Measurements from ENCODE around the gene KIF2C. TPM values are rescaled to one million over a fixed set of nuclear protein-coding genes. Genes with fewer than 3 reads are reported as not detected.
A peak's percentile ranks its signal among the peaks of the same experiment; 100 is the strongest.

Gene KIF2C
- total RNA-seq (2012; rRNA removed) (40.5 and 45.0 TPM in 2 replicates), polyA plus RNA-seq (2012; rRNA removed) (30.7 and 31.6 TPM in 2 replicates), Bru-seq, nascent RNA (percentile 55 among the genes with signal in this experiment), BruChase-seq, experiment 1, labeled RNA remaining after a 6-hour chase (percentile 52 among the genes with signal in this experiment), BruChase-seq, experiment 2, labeled RNA remaining after a 2-hour chase (percentile 49 among the genes with signal in this experiment)
- 8.4 and 16.7 TPM in 2 replicates for polyA plus RNA-seq (2012; cell fraction: cytosol; rRNA removed)
- polyA plus RNA-seq (2012; cell fraction: nucleus; rRNA removed; ENCODE audit: low replicate concordance) = 20.0 and 30.2 TPM in 2 replicates
- long read RNA-seq, transcript KIF2C-202 (21 exons, 2,879 nt) = major isoform, 6 of 9 reads
- long read RNA-seq, partial matches to known transcripts = 2 of 9 reads
- long read RNA-seq, other reads (novel, unspliced or antisense) = 1 of 9 reads

- in situ Hi-C loops (cut with MboI; ENCODE audit: low sequenced_read_pairs) (no loop called here), dilution Hi-C loops (cut with HindIII; ENCODE audit: low sequenced_read_pairs, unreplicated experiment) (no loop called here), intact Hi-C loops (cut with micrococcal nuclease) (loop anchor here (2.0 kb wide), 1 partner anchor 35 kb away; the partner anchor contains the start of gene RPS8)
- peak within 1 kb of the TSS; percentile 86 for H3K4me2 ChIP-seq (ENCODE audit: low read depth, low read length)
- H4K5ac ChIP-seq (ENCODE audit: low read depth, low read length) = peak within 1 kb of the TSS; percentile 95
- DNase-seq (peak; percentile 97), ATAC-seq (ENCODE audit: low read depth) (peak; percentile 100)
- peak within 1 kb of the TSS; percentile 88 for H2AK9ac ChIP-seq (replicated peaks; ENCODE audit: low read depth, low read length, poor library complexity)
- H3K9ac ChIP-seq (ENCODE audit: low read depth, low read length) = peak within 1 kb of the TSS; percentile 82
- peak within 1 kb of the TSS; percentile 87 for H3K56ac ChIP-seq (ENCODE audit: extremely low read depth, insufficient read depth, low read length)
- H3K36me3 ChIP-seq (ENCODE audit: control insufficient read depth, insufficient read depth, low read length) = no peaks in the 10 kb centered on the region
- peak within 1 kb of the TSS; percentile 99 for H3K14ac ChIP-seq (replicated peaks; ENCODE audit: low read depth, low read length)
- no peaks in the 10 kb centered on the region for H3K27me3 ChIP-seq (ENCODE audit: control insufficient read depth, insufficient read depth, low read length)
- H2BK15ac ChIP-seq (ENCODE audit: low read depth, low read length) = no peak within 1 kb of the TSS
- H3K4me3 ChIP-seq (ENCODE audit: insufficient read depth, low read depth, low read length) = peak within 1 kb of the TSS; percentile 77
- ChIA-PET POLR2A (ENCODE audit: unreplicated experiment) (no interaction called here), CTCF (interaction anchor here (1.1 kb wide), 1 partner anchor 8 kb away, joined by 4 read pairs; the partner anchor contains the start of gene RNU5D-1)
- H3K9me1 ChIP-seq (ENCODE audit: insufficient read depth, low read length) = peaks cover 5% of the 10 kb centered on the region
- H3K27ac ChIP-seq (ENCODE audit: insufficient read depth, low read length) = peak within 1 kb of the TSS; percentile 63
- peak within 1 kb of the TSS; percentile 95 for H2AFZ ChIP-seq (replicated peaks; ENCODE audit: low read length, poor library complexity)
- H4K8ac ChIP-seq (ENCODE audit: low read depth in 2 of 2, low read length in 2 of 2) = peak within 1 kb of the TSS; percentile 68 to 97
- peak within 1 kb of the TSS; percentile 44 for H2AK5ac ChIP-seq (ENCODE audit: low read depth, low read length)
- peaks cover 19 to 42% of the 10 kb centered on the region in 2 experiments for H3K79me1 ChIP-seq (ENCODE audit: low read depth in 1 of 2, low read length in 2 of 2)
- peak within 1 kb of the TSS; percentile 72 for H3K18ac ChIP-seq (ENCODE audit: low read depth, low read length)
- no peaks in the 10 kb centered on the region for H3K9me3 ChIP-seq (ENCODE audit: control insufficient read depth, insufficient read depth, low read length)
- peak within 1 kb of the TSS; percentile 62 for H2BK120ac ChIP-seq (ENCODE audit: low read depth, low read length)
- no peaks in the 10 kb centered on the region; the same call in 1 of the 2 replicates for H4K20me1 ChIP-seq (ENCODE audit: insufficient read depth, low read length)
- H3K23ac ChIP-seq (ENCODE audit: low read depth, low read length) = peak within 1 kb of the TSS; percentile 92
- H2BK5ac ChIP-seq (ENCODE audit: low read depth, low read length, poor library complexity, severe bottlenecking) = peak within 1 kb of the TSS; percentile 82
- 0% methylated on average over 23 of the region's 57 CpGs; no CpG with 5 or more reads in 1 of the 2 experiments for WGBS, 2 experiments (ENCODE audit: extremely low coverage in 2 of 2, insufficient read length in 1 of 2)
- peak within 1 kb of the TSS; percentile 94 for H3K4ac ChIP-seq (ENCODE audit: low read depth, low read length)
- H3K4me1 ChIP-seq (ENCODE audit: control insufficient read depth, insufficient read depth, low read length) = peaks cover 4% of the 10 kb centered on the region
- BruUV-seq (replicated peaks) = no TSS peak
- no peak within 1 kb of the TSS for H2BK20ac ChIP-seq (ENCODE audit: low read depth, low read length)
- H4K91ac ChIP-seq (ENCODE audit: insufficient read depth, low read depth, low read length) = peak within 1 kb of the TSS; percentile 84
- TF ChIP-seq CTCF (conservative IDR thresholded peaks at IDR 0.05; ENCODE audit: low read depth, low read length) (0 out of 2 replicates have a peak, but pooled peaks have one; percentile 4), BHLHE40 (IDR thresholded peaks at IDR 0.05; ENCODE audit: low read depth, low read length) (0 out of 2 replicates have a peak, but pooled peaks have one; percentile 1), MXI1 (IDR thresholded peaks at IDR 0.05; ENCODE audit: borderline replicate concordance, low read depth, low read length) (peak; percentile 97), CEBPB (IDR thresholded peaks at IDR 0.05; ENCODE audit: low read depth, low read length) (no peak), USF2 (IDR thresholded peaks at IDR 0.05; ENCODE audit: low read depth, low read length) (0 out of 2 replicates have a peak, but pooled peaks have one; percentile 31), POLR2A (IDR thresholded peaks at IDR 0.05; ENCODE audit: low read depth, low read length) (peak; percentile 61), RFX5 (IDR thresholded peaks at IDR 0.05; ENCODE audit: low read depth, low read length) (no peak), SMC3 (IDR thresholded peaks at IDR 0.05; ENCODE audit: low read depth, low read length) (no peak), ELK1 (IDR thresholded peaks at IDR 0.05; ENCODE audit: borderline replicate concordance, low read depth, low read length) (no peak), RCOR1 (IDR thresholded peaks at IDR 0.05; ENCODE audit: insufficient replicate concordance, low read length) (peak; percentile 62), CHD1 (IDR thresholded peaks at IDR 0.05; ENCODE audit: low read depth, low read length) (no peak)
Observed at GRCh38 chr1:44739307-44740178, at the start of gene KIF2C. Gene KIF2C, plus strand, starts transcription at chr1:44739837. Its CDS starts 96 bp downstream, at chr1:44739933.

Measured in IMR-90 (cell line).